HUES6 (cell line): ENCODE data around the gene KRTAP4-6.
"Not testable (repeated sequence)": the region's sequence is repeated elsewhere in the genome, so short reads cannot be mapped to it uniquely, and the experiment has no call there.

Experiments
- H3K27ac ChIP-seq: 2 replicates; pipeline ENCODE4 v1.7.0; 2013; ENCODE audit warnings: low read depth, mild to moderate bottlenecking, low read length, inconsistent platforms
- H3K27me3 ChIP-seq: 2 replicates; pipeline ENCODE4 v1.6.1; 2013; ENCODE audit warnings: low read length; ENCODE audit not compliant: control insufficient read depth, insufficient read depth
- H3K36me3 ChIP-seq: 2 replicates; pipeline ENCODE4 v1.6.1; 2013; ENCODE audit warnings: low read length; ENCODE audit not compliant: control insufficient read depth, insufficient read depth
- H3K4me1 ChIP-seq: 2 replicates; pipeline ENCODE4 v1.6.1; 2013; ENCODE audit warnings: low read length; ENCODE audit not compliant: control insufficient read depth, insufficient read depth
- H3K4me3 ChIP-seq: 2 replicates; pipeline ENCODE4 v1.5.1; 2013; ENCODE audit warnings: low read depth, low read length
- H3K9ac ChIP-seq: one replicate; pipeline ENCODE4 v1.6.1; 2013; ENCODE audit warnings: mild to moderate bottlenecking, low read length
- H3K9me3 ChIP-seq: 2 replicates; pipeline ENCODE4 v1.6.1; 2013; ENCODE audit warnings: low read depth, low read length; ENCODE audit not compliant: control insufficient read depth, insufficient read depth

The KRTAP4-6 gene

DNA sequence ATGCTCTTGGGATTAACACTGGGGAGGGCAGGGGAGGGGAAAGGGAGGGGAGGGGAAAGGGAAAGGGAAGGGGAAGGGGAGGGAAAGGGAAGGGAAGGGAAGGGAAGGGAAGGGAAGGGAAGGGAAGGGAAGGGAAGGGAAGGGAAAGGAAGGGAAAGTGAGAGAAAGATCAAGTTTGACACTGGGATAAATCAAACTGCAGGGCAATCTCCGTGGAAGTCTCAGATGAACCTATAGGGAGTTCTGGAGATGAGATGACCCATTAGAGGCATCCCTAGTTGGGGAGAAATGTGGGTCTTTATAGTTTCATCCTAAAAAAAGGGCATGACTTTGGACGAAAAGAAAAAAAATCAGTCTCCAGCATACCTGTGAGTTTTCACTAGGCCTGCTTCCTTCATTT lies 18.6 kb downstream of the KRTAP4-6 start:
- Histone ChIP-seq H3K9ac (no peak overlapping the region), H3K9me3 (no peaks in the 10 kb centered on the region), H3K27ac (no peak overlapping the region), H3K36me3 (no peaks in the 10 kb centered on the region), H3K27me3 (no peaks in the 10 kb centered on the region), H3K4me1 (no peaks in the 10 kb centered on the region), H3K4me3 (no peak overlapping the region)

GRCh38 chr17:41119696-41120690 lies 20.4 kb downstream of the KRTAP4-6 start:
- not testable (repeated sequence) for H3K9me3 ChIP-seq, H3K36me3 ChIP-seq, H3K27ac ChIP-seq, H3K4me1 ChIP-seq, H3K9ac ChIP-seq, H3K4me3 ChIP-seq, H3K27me3 ChIP-seq

DNA sequence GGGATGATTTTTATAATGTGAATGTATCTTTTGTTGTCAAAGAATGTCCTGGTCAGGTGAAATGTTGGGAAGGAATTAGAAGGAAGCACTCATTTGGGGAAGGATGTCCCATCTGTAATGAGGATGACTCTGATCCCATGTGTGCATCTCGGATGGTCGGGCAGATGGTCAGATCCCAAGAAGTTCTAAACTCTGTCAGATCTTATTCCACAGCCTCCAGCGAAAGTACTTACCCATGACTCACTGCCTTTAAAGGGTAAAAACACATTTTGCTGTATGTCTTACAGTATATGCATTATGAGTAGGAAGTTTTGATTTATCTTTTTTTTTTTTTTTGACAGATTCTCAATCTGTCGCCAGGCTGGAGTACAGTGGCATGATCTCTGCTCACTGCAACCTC lies 21.6 kb downstream of the KRTAP4-6 start:
- Histone ChIP-seq H3K4me1 (no peaks in the 10 kb centered on the region), H3K9ac (no peak overlapping the region), H3K36me3 (no peaks in the 10 kb centered on the region), H3K27ac (no peak overlapping the region), H3K4me3 (no peak overlapping the region), H3K9me3 (peaks cover 8% of the 10 kb centered on the region), H3K27me3 (no peaks in the 10 kb centered on the region)

DNA sequence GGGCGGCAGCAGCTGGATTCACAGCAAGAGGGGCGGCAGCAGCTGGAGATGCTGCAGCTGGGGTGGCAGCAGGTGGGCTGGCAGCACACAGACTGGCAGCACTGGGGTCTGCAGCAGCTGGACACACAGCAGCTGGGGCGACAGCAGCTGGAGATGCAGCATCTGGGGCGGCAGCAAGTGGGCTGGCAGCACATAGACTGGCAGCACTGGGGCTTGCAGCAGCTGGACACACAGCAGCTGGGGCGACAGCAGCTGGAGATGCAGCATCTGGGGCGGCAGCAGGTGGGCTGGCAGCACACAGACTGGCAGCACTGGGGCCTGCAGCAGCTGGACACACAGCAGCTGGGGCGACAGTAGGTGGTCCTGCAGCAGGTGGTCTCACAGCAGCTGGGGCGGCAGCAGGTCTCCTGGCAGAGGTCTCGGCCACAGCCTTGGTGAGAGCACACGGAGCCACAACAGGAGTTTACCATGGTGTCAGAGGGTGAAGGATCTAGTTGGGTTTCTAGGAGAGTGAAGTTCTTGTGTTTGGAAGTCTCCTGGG lies 22.4 kb downstream of the KRTAP4-6 start, which contains the start of gene KRTAP4-11:
TSS of gene KRTAP4-11 (minus strand) at position 528 of the 541 bp plus-strand sequence. CDS start at position 470, 58 bp downstream.
- H3K4me3 ChIP-seq, H3K27me3 ChIP-seq, H3K27ac ChIP-seq, H3K4me1 ChIP-seq, H3K9ac ChIP-seq, H3K36me3 ChIP-seq: not testable (repeated sequence)
- H3K9me3 ChIP-seq = peaks cover 12% of the 10 kb centered on the region

DNA sequence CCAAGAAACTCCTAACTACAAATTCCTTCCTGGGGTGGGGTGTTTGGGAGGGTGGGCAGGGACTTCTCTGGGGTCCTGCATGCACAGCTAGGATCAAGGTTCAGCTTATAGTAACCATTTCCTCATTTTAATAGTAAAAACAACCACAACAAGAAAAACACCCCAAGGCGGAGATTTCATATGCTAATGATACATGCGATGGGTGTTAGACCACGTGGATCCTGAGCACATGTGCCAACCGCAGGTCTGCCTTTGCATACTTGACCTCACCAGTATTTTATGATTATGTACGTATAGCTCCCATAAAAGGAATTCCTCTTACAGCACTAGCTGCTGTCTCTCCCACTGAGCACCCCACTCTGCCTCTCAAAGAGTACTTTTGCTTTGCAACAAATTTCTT lies 24.0 kb downstream of the KRTAP4-6 start:
- H3K4me3 ChIP-seq = no peak overlapping the region
- H3K27ac ChIP-seq = no peak overlapping the region
- no peak overlapping the region for H3K9ac ChIP-seq
- H3K4me1 ChIP-seq = no peaks in the 10 kb centered on the region
- no peaks in the 10 kb centered on the region for H3K36me3 ChIP-seq
- peaks cover 22% of the 10 kb centered on the region for H3K9me3 ChIP-seq
- no peaks in the 10 kb centered on the region for H3K27me3 ChIP-seq

DNA sequence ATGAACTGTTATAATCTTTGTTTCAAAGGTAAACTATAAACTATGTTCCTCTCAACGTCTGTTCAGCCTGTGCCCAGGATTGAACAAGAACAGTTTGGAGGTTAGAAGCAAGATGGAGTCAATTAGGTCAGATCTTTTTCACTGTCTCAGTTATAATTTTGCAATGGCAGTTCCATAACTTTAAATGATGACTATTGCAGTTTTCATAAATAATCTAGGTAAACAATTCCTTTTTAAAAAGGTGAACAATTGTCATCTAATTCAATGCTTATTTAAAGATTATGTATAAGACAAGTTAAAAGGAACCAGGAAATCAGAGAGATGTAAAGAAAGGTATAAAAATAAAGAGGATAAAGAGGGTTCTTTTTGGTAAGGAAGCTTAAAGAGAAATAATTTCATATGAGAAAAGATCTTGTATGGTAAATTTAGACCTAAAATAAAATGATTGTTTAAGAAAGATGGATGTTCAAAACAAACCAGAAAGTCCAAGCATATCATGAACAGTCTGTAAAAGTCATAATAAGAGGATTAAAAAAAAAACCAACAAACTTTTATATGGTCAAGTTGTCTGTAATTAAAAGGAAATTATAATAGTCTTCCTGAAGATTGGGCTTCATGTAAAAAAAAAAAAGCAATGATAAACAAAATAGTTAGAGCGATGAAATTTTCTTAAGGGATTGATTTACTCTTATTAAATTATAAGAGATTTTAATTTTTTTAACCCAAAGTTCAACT lies 29.0 kb downstream of the KRTAP4-6 start:
- no peak overlapping the region for H3K9ac ChIP-seq
- no peaks in the 10 kb centered on the region for H3K27me3 ChIP-seq
- peaks cover 8% of the 10 kb centered on the region; the same call in 1 of the 2 replicates for H3K4me1 ChIP-seq

GRCh38 chr17:41108728-41109386 lies 31.5 kb downstream of the KRTAP4-6 start:
- not testable (repeated sequence) for H3K27ac ChIP-seq, H3K4me1 ChIP-seq, H3K9ac ChIP-seq, H3K27me3 ChIP-seq, H3K4me3 ChIP-seq, H3K36me3 ChIP-seq
- H3K9me3 ChIP-seq = peaks cover 20% of the 10 kb centered on the region

More for the DNA sequence above, 29.0 kb downstream of the KRTAP4-6 start:
- Histone ChIP-seq H3K9me3 (peaks cover 27% of the 10 kb centered on the region), H3K36me3 (no peaks in the 10 kb centered on the region), H3K4me3 (no peak overlapping the region), H3K27ac (no peak overlapping the region)

DNA sequence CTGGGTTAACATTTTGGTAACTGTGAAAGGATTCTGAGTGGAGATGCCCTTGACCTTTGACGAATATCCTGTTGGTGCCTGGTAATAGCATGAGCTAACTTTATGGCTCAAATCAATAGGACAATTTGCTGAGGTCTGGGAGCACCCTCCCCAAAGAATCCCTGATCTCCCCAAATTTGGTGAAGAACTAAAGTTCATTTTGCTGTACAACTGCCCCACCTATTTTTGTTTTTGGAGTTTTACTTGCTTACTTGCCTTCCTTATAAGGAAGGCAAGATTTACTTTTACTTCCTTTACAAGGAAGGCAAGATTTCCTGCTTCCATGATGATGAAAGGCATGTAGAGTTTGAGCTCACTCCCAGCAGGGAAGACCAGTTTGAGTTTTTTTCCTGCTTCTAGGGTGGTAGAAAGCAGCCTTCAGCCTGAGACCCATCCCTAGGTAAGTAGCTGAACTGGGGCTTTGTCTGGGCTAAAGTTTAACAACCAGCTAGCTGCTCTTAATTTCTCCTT lies 32.3 kb downstream of the KRTAP4-6 start:
- H3K27ac ChIP-seq = no peak overlapping the region

DNA sequence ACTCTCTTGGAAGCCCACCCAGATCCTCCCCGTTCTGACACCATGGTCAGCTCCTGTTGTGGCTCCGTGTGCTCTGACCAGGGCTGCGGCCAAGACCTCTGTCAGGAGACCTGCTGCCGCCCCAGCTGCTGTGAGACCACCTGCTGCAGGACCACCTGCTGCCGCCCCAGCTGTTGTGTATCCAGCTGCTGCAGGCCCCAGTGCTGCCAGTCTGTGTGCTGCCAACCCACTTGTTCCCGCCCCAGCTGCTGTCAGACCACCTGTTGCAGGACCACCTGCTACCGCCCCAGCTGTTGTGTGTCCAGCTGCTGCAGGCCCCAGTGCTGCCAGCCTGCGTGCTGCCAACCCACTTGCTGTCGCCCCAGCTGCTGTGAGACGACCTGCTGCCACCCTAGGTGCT lies 35.0 kb downstream of the KRTAP4-6 start, which contains the start of gene KRTAP4-9:
TSS of gene KRTAP4-9 (plus strand) at position 43 of the 400 bp plus-strand sequence. CDS start at position 43, 0 bp downstream.
- not testable (repeated sequence) for H3K9me3 ChIP-seq, H3K36me3 ChIP-seq, H3K9ac ChIP-seq, H3K4me1 ChIP-seq, H3K4me3 ChIP-seq, H3K27ac ChIP-seq, H3K27me3 ChIP-seq

More for the DNA sequence above, 32.3 kb downstream of the KRTAP4-6 start:
- H3K4me1 ChIP-seq = peaks cover 8% of the 10 kb centered on the region; the same call in 1 of the 2 replicates
- H3K9me3 ChIP-seq = peaks cover 16% of the 10 kb centered on the region
- H3K36me3 ChIP-seq = no peaks in the 10 kb centered on the region
- no peak overlapping the region for H3K9ac ChIP-seq
- H3K4me3 ChIP-seq = no peak overlapping the region
- H3K27me3 ChIP-seq = no peaks in the 10 kb centered on the region

DNA sequence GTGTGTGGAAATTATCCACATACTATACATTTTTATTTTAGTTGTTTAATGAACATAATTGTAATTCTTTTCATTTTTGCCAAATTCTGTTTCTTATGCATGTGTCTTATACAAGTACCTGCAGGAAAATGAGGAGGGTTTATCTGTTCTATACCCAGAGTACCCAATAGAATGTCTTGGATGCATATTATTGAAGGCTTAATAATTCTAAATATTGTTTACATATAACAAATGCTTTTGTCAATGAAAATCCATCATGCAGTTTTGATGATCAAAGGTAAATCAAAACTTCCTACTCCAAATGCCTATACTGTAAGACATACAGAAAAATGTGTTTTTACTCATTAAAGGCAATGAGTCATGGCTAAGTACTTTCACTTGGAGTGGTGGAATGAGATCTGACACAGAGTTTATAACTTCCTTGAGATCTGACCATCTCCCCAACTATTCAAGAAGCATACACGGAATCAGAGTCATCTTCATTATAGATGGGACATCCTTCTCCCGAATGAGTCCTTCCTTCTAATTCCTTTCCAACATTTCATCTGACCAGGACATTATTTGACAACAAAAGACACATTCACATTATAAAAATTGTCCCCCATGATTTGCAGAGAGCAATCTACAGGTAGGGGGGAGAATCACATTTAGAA lies 35.8 kb downstream of the KRTAP4-6 start:
- not testable (repeated sequence) for H3K36me3 ChIP-seq, H3K4me1 ChIP-seq, H3K4me3 ChIP-seq, H3K27ac ChIP-seq, H3K9me3 ChIP-seq, H3K27me3 ChIP-seq, H3K9ac ChIP-seq
